NCI-H1105 treated with DMSO at 0.1 percent for 48 hours (cell line): Measurements from ENCODE around the gene PRR23E.

Experiments used
- DNase-seq: peaks from one replicate; lab custom pipeline; 2025; lab: John Stamatoyannopoulos, UW

Gene PRR23E

DNA sequence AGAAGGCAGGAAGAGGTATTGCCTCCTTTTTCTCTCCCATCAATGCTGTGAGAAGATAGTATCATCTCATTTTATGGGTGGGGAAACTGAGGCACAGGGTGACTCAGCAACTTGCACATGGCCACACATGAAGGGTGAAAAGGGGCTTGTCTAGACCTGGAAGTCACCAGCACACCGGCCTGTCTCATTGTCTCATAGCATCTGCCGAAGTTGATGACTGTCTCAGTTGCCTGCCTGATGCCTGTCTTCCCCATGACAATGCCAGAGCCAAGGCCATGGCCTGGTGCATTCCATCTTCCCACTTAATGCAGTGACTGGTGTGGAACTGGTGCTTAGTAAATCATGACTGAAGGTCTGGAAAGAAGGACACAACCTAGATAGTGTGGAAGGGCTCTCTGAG, 27.9 kb upstream of the PRR23E start:
- DNase-seq, result no peak

DNA sequence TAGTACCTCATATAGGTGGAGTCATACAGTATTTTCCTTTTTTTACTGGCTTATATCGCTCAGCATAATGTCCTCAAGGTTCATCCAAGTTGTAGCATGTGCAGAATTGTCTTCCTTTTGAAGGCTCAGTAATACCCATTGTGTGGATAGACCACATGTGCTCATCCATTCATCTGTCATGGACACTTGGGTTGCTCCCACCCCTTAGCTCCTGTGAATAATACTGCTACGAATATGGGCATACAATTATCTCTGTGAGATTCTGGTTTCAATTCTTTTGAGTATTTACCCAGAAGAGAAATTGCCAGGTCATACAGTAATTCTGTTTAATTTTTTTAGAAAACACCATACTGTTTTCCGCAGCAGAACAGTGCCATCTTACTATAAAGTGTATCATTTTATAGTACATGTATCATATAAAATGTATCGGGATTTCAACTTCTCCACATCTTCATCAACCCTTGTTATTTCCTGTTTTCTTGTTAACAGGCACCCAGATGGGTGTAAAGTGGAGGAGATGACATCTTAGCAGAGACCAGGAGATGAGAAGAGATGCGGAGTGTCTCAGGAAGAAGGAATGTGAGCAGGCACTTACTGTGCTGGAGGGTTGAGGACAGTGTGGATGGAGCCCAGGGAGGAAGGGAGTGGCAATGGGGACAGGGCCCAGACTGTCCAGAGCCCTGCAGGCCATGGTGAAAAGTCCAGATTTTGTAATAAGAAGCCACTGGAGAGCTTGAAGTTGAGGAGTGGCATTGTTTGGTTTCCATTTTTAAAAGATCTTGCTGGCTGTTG, 27.0 kb upstream of the PRR23E start:
- no peak for DNase-seq

DNA sequence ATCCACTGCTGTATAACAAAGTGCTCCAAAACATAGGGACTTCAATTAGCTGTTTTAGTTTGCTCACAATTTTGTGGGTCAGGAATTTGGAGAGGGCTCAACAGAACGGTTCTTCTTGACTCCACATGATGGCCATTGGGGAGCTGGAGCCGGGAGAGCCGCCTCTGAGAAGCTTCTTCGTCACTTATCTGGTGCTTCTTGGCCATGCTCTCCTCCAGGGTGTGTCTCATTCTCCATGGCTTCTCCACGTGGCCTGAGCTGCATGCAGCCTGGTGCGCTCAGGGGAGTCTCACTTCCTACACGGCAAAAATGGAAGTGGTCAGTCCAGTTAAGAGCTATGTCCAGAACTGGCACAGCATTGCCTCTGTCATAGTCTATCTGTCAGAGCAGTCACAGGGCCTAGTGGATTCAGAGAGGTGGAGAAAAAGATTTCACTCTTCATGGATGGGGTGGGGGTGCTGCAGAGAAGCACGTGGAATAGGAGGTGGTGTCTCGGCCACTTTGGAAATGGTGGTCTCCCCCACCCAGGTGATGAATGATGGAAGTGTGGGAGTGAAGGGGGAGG, 26.3 kb upstream of the PRR23E start:
- no peak for DNase-seq

DNA sequence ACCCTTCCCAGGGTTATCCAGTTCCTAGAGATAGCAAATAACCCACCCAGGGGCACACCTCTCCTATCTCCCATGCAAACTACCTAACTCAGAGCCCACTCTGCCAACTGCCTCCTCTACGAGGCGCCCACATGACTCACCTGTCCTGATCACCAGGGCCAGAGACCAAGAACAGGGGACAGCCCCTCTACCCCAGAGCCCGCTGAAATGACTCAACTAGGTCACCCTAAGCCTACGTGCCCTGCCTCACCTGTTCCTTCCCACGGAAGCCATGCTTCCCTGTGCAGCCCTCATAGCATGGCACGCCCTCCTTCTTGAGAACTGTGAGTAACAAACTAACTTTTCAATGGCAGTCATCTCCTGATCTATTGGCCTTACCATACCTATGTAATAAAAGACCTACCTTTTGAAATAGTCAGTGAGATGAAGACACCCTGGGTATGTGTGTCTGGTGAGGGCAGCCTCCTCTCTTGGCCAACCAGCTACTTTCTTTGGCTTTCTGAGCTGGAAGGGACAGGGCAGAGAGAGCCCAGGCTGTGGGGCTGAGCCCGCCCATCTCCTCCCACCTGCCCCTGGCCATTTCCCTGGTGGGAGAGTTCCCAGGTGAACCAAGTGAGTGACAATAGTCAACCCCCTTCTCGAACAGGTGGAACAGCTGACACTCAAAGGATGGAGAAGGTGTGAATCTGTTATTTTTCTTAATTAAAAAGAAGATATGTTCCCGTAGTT, 25.5 kb upstream of the PRR23E start:
- no peak for DNase-seq

DNA sequence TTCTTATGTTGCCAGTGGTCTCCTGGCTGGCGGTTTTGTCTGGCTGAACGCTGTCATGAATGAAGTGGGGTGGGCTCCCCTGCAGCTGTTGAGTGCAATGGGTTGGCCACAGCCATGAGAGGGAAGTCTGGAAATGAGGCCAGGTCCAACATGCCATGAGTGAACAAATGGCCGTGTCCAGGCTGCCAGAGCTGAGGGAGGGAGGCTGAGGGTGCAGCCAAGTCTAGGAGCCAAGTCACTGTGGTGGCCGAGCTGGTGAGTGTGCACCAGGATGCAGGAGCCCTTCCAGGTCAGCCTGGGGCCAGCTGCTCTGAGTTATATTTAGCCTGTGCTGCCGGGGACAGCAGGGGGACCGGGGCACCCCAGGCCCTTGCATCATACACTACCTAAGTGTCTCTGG, 24.7 kb upstream of the PRR23E start:
- no peak for DNase-seq

DNA sequence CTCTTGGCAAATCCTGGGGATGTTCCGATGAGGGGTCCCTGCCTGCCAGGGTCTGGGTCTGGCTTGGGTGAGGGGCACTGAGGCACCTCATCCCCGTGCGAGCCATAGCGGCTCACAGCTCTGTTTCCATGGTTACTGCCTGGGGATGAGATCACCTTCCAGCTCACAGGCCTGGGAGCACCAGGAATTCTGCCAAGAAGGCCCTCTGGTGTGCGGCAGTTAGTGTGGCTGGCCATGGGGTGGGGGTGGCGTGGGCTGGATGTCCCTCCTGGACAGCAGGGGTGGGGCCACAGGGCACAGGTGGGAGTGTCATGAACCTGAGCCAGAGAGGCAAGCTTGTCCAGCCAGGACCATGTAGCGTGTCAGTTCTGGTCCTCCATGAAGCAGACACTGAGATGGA, 22.1 kb upstream of the PRR23E start:
- peak; percentile 94 for DNase-seq

DNA sequence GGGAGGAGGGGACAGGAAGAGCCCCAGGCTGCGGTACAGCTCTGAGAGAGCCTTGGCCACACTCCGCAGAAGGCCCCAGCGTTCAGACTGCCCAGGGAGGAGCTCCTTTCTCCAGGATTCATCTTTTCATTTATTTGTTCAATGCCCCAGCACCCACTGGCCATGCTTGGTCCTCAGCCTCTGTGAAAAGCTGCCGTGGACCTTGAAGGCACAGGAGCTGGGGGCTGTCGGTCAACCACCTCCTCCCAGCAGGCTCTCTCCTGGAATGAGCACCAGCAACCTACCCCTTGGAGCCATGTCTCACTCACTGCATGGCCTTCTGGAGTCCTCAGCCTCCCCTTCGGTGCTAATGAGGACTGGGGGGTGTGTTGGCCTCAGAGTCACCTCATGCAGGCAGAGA, 21.6 kb upstream of the PRR23E start:
- DNase-seq, result no peak

DNA sequence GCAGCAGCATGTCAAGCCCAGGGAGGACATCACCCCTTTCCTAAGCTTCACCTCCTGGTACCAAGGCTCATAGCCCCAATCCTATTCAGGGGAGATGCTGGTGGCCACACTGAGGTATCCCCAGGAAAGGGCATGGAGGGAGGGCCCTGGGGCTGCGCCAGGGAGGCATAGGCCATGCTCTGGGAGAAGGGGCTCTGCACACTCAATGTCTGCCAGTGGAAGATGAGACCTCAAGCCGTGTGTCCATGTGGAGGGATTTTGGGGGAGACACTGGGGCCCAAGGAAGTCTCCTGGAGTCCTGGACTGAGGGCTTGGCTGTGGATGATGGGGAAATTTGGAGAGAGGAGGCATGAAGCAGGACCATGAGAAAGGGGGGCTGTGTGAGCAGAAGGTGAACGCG, 21.2 kb upstream of the PRR23E start:
- DNase-seq, result no peak

DNA sequence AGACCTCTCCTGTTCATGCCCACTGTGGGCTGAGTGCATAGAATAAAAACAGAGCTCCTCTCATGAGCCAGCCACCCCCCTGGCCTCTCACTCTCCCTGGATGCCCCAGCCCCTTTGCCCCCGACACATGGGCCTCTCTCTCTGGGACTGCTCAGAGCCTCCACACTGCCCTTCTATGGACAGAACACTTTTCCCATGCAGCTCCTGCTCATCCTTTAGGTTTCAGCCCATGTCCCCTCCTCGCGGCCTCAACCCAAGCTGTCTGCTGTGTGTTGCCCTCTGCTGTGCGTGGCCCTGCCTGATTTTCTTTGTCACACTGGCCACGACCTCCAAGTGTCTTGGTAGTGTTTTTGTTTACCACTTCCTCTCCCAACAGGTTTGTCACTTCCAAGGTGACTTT, 20.7 kb upstream of the PRR23E start:
- DNase-seq, result no peak

DNA sequence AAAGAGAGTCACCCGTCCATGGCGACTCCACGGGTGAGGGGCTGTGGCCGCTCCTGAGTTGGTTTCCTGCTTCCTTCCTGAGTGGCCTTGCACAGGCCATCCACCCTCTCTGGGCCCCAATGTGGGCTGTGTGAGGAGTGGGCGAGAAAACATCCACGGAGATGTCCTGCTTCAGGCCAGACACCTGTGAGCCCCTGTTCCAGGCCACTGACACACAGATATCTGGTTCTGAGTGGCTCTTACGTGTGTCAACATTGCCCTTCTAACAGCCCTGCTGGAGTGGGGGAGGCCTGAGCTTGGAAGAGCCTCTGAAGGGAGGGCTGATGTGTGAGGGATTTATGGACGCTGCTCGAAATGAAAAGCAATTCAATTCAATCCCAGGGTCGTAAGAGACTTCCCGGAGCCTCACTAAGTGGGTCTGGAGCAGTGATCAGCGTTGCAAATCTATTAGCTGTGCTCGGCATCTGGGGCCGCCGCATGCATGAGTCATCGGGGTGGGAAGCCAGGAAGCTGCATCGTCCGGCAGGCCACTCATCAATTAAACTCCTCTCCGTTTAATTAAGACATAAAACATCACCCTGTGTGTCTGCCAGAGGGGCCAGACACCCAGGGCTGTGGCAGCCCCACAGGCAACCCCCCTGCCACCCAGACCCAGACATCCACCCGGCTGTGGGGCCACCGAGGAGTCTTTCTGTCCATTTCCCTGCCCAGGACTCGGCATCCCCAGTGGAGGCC, 20.0 kb upstream of the PRR23E start:
- peak; percentile 96 for DNase-seq

DNA sequence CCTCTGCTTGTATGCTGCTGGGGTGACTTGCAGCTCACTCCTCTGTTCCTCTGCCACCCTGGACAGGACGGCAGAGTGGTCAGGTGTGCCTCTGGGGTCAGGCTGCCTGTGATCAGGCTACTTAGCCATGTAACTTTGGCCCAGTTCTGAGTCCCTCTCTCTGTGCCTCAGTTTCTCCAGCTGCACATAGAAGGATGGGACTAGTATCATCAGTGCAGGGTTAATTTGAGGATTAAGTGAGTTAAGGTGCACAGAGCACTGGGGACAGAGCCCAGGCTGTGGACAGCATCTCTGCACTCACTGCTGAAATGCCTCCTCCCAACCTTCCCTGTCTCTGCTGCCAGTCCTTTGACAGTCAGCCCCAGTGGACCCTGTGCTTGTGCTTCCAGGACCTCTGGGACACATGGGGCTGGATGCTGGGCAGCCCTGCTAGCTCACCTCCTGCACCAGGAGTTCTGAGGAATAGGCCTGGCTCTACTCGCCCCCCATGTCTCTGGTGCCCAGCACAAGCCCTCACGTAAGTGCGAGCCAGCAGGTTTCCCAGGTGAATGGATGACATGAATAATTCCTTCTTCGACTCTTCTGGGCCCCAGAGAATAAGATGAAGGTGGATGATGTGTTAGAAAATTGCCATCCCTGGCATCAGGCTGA, 19.3 kb upstream of the PRR23E start:
- no peak for DNase-seq

DNA sequence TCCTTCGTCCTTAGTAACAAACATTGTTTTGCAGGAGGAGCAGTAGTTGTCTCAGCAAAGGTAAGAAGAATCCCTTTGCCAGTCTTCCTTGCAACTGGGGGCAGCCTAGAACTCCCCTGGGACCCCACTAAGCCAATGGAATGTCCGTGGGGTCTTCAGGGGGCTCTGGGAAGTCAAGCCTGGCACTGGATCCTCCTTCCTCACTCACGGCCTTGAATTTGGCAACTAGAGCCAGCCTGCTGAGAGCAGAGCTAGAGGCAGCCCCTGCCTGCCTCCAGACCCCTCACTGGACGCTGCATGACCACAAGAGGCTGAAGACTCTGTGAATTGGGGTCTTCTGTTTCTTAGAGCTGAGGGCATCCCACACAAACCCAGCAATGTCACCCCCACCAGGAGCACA, 18.6 kb upstream of the PRR23E start:
- no peak for DNase-seq

DNA sequence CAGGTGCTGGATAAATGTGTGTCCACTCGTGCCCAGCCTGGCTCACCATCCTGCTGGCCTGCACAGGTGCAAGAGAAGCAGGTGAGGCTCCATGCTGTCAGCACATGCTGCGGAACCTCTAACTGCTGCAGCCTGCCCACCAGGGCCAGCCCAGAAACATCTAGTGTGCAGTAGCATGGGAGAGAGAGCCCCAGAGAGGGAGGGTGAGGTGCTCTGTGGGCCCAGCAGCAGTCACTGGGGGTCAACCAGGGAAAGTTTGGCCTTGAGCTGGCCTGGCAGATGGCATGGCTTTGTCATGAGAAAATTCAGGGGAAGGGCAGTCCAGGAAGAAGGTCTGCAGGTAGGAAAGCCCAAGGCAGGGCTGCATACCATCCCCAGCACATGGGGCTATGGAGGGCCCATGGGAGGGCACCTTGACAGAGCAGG, 18.2 kb upstream of the PRR23E start:
- no peak for DNase-seq

DNA sequence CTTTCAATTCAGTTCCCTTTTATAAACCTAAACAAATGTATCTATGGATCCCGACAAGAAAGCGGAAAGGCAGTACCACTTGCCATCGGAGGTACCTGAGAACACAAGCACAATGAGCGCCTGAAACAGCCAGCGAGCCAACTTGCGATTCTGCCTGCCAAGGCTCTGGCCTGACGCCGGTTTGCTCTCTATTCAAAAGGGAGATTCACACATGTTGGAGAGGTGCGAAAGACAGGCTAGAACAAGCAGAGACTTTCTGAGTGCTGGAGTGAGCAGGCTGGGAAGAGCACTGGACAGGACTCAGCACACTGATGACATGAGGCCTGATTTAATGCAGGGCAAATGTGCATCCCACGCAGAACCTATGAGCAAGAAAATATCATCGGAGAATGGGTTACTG, 17.7 kb upstream of the PRR23E start:
- DNase-seq, result no peak

DNA sequence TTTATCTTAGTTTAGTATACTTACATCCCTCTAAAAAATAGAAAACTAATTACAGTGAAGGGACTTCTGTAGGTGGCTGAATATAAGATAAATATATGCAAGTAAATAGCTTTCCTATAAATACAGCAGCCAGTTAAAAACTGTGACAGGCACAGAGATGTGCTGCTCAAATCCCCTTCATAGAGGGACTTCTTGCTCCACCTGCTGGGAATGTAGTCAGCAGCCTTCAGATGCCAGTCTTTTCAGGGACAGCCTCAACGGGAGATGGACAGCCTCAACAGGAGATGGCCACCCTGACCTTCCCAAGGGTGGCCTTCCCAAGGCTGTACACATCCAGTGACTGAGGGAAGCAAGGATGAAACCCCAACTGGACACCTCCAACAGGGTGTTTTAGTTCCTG, 15.7 kb upstream of the PRR23E start:
- no peak for DNase-seq

DNA sequence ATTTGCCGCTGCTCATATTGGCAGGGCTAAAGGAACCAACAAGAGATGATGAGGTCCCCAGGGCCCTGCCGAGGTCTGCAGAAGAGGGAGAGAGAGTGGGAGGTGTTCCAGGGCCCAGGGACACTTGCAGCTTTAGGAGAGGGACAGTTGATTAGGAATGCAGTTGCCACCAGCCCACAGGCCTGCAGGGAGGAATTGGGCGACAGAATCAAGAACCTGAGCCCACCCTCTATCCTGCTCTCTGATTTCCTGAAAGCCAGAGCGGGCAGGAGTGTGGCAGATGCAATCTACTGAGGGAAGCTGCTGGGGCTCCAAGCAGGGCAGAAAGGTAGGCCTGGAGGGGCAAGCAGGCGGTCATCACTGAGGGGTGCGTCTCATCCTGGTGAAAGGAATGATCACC, 12.1 kb upstream of the PRR23E start:
- DNase-seq, result no peak

DNA sequence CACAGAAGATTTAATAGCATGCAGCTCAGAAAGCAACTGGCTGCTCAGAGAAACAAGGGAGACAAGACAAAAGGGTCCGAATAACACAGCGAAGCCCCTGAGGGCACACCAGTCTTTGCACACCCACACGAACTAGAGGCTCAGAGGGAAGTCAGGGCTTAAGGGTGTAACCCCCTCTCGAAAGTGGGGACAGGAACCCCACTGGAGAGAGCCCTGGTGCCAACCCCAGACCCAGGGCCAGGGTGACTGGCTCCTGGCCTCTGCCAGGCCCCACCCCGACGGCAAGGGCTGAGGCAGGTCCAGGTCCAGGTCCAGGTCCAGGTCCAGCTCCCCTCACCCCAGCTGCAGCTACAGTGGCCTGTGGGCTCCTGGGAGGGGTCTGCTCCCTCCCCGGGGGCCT, 10.5 kb upstream of the PRR23E start:
- no peak for DNase-seq

DNA sequence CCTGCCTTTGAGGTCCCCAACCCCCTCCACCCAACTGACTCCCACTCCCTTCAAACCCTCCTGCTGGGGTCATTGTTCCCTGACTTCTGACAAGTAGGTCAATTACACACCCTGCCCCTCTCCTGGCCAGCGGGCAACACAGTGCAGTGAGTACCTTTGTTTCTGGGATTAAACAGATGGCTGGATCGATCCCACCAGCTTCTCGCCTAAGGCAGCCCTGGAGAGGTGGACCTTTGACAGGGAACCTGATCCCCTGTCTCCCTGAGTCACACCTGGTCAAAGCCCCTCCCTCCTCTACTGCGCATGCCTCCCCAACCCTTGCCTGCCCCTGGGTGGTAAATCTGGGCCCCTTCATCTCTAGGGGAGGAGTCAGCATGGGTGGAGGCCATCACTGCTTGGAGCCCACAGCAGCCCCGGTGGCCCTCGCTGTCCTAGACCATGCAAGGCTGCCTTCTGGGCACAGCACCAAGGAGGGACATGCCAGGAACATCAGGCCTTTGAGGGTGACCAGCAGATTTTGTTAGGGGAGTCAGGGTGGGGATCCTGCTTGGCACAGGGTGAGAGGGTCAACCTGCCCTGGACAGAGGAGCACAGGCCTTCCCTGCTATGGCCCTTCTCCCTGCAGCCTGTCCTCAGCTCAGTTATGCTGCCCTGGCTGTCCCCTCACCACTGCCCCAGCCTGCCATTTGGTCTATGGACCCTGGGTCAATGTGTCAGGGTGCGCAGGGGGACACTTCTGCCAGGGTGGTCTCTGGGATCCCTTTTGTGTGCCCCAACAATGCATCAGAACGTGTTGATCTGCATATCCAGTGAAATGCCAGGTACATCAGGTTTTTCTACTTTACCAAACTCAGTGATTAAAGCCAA, 9.8 kb upstream of the PRR23E start:
- DNase-seq, result no peak

DNA sequence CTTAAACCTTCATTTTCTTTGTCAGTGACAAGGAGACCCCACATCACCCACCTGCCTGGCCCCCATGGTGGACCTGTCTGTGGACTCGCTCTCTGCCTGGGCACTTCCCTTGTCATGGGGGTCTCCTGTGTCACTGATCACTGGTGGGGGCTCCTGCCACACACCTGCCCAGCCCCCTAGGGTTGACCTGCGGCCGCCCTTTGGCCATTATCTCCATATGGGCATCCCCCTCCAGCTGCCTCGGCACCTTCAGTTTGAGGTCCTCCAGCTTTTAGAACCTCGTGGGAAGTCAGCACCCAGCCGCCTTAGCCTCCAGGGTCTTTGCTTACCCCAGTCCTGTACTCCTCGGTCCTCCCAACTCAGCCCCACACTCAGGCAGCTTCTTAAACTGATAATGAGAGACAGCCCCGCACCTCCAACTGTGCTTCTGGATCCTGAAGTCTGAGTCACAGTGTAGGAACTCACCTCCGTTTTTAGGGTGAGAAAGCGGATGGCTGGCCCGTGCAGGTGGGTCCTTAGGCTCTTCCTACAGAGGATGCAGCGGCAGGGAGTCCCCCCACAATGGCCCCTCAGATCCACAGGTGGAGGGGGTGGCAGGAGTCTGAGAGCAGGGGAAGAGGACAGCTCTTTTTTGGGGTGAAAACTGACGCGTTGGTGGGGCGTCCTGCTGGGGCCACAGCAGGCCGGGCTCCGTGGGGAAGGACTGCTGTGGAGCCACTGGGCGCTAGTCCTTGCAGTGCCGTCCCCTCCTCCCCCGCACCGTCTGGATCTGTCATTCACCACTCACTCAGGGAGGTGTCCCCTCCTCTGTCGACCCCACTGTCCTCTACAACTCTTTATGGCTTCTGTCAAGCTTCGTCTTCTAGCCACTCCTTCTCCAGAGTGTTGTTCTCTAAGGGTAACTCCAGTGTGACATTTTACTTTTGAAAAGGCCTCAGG, 8.7 kb upstream of the PRR23E start:
- no peak for DNase-seq

DNA sequence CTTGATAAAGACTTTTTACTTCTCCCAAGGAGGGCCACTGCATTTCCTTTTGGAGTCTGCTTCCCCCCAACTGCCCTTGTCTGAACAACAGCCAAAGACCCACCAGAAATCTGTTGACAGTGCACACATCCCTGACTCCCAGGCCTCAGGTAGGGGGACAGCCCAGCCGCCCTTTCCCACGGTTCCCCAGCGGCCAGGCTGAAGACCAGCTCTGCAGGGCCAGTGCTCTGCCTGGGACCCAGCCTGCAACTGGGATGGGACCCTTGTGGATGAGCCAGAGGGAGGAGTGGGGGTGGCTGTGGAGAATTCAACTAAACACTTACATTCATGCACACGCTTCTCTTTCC, 8.1 kb upstream of the PRR23E start:
- DNase-seq, result no peak
